Tibial nerve (tissue), 4 donors: ENCODE data around the gene ADRM1.

ENCODE experiments used
- EP300 ChIP-seq, 2 donors: sonication (generic); formaldehyde crosslinking; IDR thresholded peaks; one replicate each; pipeline ENCODE4 v1.6.1; 2017; ENCODE audit warnings: antibody characterized with exemption in 2 of 2, mild to moderate bottlenecking in 1 of 2
- POLR2A ChIP-seq, 2 donors: fragments of 450-650 bp; IDR thresholded peaks; one replicate each; pipeline ENCODE4 v1.6.1; 2017; ENCODE audit warnings: antibody characterized with exemption in 2 of 2, mild to moderate bottlenecking in 2 of 2, moderate library complexity in 2 of 2
- TF ChIP-seq, protein P1 (sequence below), 5 experiments: fragments of 200-600 bp in 3 of 5; fragments of 450-650 bp in 2 of 5; sonication (generic) in 3 of 5; IDR thresholded peaks; one replicate each; pipeline ENCODE4 v1.5.1; 2016 to 2019; ENCODE audit warnings: antibody characterized with exemption in 5 of 5, mild to moderate bottlenecking in 3 of 5, moderate library complexity in 2 of 5

DNA sequence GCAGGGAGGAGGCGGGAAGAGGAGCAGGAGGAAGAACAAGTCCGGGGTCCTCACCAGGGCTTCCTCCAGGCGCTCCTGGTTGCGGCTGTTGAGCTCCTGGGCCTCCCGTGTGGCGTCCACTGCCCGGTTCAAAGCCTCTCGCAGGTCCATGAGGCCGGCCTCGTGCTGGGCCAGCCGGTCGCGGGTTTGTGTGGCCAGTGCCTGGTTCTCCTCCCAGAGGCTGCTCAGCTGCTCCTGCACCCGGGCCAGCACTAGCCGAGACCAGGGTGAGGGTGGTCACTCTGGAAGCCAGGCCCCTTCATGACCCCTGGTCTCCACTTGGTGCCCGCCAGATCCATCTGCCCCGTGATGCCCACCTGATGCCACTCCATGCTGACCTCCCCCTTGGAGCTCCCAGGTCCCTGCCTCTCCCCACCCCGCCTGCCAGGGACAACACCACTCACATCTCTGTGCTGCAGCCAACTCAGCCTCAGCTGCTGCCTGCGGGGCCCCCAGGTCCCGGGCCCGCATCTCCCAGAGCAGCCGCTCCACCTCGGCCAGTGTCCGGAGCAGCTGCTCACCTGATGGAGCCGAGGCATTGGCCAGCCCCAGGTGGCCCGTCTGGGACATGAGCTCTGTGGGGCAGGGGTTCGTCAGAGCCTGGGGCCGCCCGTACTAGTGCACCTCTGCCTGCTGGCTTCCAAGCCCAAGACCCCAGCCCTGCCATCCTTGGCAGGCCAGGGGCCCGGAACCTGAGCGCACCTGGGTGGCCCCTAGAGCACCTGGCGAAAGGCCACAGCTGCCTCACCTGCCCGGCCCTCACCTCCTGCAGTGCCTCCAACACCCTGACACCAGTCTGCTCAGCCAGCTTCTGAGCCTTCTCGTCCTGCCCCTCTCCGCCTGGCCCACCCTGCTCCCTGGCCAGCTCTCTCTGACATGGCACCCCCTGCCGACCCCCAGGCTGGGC lies 15.9 kb downstream of the ADRM1 start:
- TF ChIP-seq, protein P1, sequence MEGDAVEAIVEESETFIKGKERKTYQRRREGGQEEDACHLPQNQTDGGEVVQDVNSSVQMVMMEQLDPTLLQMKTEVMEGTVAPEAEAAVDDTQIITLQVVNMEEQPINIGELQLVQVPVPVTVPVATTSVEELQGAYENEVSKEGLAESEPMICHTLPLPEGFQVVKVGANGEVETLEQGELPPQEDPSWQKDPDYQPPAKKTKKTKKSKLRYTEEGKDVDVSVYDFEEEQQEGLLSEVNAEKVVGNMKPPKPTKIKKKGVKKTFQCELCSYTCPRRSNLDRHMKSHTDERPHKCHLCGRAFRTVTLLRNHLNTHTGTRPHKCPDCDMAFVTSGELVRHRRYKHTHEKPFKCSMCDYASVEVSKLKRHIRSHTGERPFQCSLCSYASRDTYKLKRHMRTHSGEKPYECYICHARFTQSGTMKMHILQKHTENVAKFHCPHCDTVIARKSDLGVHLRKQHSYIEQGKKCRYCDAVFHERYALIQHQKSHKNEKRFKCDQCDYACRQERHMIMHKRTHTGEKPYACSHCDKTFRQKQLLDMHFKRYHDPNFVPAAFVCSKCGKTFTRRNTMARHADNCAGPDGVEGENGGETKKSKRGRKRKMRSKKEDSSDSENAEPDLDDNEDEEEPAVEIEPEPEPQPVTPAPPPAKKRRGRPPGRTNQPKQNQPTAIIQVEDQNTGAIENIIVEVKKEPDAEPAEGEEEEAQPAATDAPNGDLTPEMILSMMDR (IDR thresholded peaks at IDR 0.05) = no peak
- TF ChIP-seq EP300 (IDR thresholded peaks at IDR 0.05) = no peak
- no peak for TF ChIP-seq POLR2A (IDR thresholded peaks at IDR 0.05)
